ENCODE measurements around the gene C1orf21. TPM values are rescaled to one million over a fixed set of nuclear protein-coding genes. Genes with fewer than 3 reads are reported as not detected.

Gene C1orf21
- total RNA-seq, 1 donor from 2014 or later: 44.6 TPM

GRCh38 chr1:184629266-184629665 is 242.4 kb downstream of the C1orf21 start:
- H3K36me3 Mint-ChIP-seq: peaks cover 10% of the 10 kb centered on the region
- H3K27ac Mint-ChIP-seq: no peak overlapping the region
- H3K27me3 Mint-ChIP-seq: no peaks in the 10 kb centered on the region
- H3K4me3 Mint-ChIP-seq: no peak overlapping the region
- TF ChIP-seq, protein P1, sequence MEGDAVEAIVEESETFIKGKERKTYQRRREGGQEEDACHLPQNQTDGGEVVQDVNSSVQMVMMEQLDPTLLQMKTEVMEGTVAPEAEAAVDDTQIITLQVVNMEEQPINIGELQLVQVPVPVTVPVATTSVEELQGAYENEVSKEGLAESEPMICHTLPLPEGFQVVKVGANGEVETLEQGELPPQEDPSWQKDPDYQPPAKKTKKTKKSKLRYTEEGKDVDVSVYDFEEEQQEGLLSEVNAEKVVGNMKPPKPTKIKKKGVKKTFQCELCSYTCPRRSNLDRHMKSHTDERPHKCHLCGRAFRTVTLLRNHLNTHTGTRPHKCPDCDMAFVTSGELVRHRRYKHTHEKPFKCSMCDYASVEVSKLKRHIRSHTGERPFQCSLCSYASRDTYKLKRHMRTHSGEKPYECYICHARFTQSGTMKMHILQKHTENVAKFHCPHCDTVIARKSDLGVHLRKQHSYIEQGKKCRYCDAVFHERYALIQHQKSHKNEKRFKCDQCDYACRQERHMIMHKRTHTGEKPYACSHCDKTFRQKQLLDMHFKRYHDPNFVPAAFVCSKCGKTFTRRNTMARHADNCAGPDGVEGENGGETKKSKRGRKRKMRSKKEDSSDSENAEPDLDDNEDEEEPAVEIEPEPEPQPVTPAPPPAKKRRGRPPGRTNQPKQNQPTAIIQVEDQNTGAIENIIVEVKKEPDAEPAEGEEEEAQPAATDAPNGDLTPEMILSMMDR (conservative IDR thresholded peaks at IDR 0.05): no peak
- no peak for DNase-seq (ENCODE audit: extremely low spot score, unreplicated experiment)
- H3K4me1 Mint-ChIP-seq (ENCODE audit: unreplicated experiment): peaks cover 9% of the 10 kb centered on the region
- H3K9me3 Mint-ChIP-seq: no peaks in the 10 kb centered on the region

DNA sequence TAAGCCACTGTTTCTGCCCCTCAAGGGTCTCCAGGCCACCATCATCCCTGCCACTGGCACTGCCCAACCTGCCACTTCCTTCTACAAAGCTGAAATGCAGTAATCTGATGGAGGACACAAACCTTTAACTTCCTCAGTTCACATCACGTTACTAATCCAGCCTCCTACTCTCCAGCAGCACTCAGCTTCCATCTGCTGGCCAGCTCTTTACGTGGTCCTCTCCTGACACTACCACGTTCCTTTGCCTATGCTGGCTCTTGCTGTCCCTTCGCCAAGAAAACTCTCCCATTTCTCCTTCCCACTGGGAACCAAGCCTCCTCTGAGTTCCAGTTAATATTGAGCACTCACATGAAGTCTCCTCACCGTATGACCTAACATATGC is 243.8 kb downstream of the C1orf21 start:
- no peak for DNase-seq (ENCODE audit: extremely low spot score, unreplicated experiment)
- Mint-ChIP-seq H3K27me3 (no peaks in the 10 kb centered on the region), H3K4me1 (ENCODE audit: unreplicated experiment) (peaks cover 9% of the 10 kb centered on the region), H3K27ac (no peak overlapping the region), H3K9me3 (peaks cover 5% of the 10 kb centered on the region), H3K36me3 (no peaks in the 10 kb centered on the region), H3K4me3 (no peak overlapping the region)
- TF ChIP-seq, protein P1 (conservative IDR thresholded peaks at IDR 0.05): no peak

GRCh38 chr1:184632415-184633175 is 245.8 kb downstream of the C1orf21 start:
- no peak overlapping the region for H3K4me3 Mint-ChIP-seq
- H3K36me3 Mint-ChIP-seq: no peaks in the 10 kb centered on the region
- H3K9me3 Mint-ChIP-seq: peaks cover 5% of the 10 kb centered on the region
- no peaks in the 10 kb centered on the region for H3K27me3 Mint-ChIP-seq
- no peak overlapping the region for H3K27ac Mint-ChIP-seq
- no peak for DNase-seq (ENCODE audit: extremely low spot score, unreplicated experiment)
- TF ChIP-seq, protein P1 (conservative IDR thresholded peaks at IDR 0.05): no peak
- H3K4me1 Mint-ChIP-seq (ENCODE audit: unreplicated experiment): peaks cover 9% of the 10 kb centered on the region

DNA sequence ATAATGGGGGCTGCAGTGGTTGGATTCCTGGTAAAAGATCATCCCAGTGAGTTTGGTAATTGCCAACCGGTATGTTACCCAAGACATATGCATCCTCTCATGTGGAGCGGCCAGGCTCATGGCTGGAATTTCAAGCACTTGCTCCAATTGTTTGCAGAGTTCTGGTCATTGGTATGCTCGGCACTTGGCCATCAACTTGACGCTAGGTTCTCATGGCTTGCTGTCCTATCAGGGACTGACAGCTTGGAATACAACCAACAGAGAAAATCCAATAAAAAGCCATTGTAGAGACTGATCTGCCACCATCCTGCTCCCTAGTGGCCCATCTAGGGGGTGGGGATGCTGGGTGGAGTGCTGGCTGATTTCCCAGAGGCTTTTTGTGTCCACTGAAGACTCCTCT is 247.0 kb downstream of the C1orf21 start:
- Mint-ChIP-seq H3K36me3 (peaks cover 3% of the 10 kb centered on the region), H3K4me3 (no peak overlapping the region), H3K4me1 (ENCODE audit: unreplicated experiment) (peaks cover 9% of the 10 kb centered on the region), H3K9me3 (peaks cover 8% of the 10 kb centered on the region), H3K27me3 (no peaks in the 10 kb centered on the region), H3K27ac (no peak overlapping the region)
- no peak for DNase-seq (ENCODE audit: extremely low spot score, unreplicated experiment)
- TF ChIP-seq, protein P1 (conservative IDR thresholded peaks at IDR 0.05): no peak

- H3K4me1 Mint-ChIP-seq (ENCODE audit: unreplicated experiment): peaks cover 7% of the 10 kb centered on the region
- DNase-seq (ENCODE audit: extremely low spot score, unreplicated experiment): no peak
- peaks cover 10% of the 10 kb centered on the region for H3K9me3 Mint-ChIP-seq
- no peaks in the 10 kb centered on the region for H3K27me3 Mint-ChIP-seq
- H3K4me3 Mint-ChIP-seq: no peak overlapping the region
- no peak overlapping the region for H3K27ac Mint-ChIP-seq
- TF ChIP-seq, protein P1 (conservative IDR thresholded peaks at IDR 0.05): no peak
- peaks cover 3% of the 10 kb centered on the region for H3K36me3 Mint-ChIP-seq
Observed at GRCh38 chr1:184634296-184634695, 247.5 kb downstream of the C1orf21 start.
